Measurements from ENCODE around the gene RDH5.

RDH5 gene

DNA sequence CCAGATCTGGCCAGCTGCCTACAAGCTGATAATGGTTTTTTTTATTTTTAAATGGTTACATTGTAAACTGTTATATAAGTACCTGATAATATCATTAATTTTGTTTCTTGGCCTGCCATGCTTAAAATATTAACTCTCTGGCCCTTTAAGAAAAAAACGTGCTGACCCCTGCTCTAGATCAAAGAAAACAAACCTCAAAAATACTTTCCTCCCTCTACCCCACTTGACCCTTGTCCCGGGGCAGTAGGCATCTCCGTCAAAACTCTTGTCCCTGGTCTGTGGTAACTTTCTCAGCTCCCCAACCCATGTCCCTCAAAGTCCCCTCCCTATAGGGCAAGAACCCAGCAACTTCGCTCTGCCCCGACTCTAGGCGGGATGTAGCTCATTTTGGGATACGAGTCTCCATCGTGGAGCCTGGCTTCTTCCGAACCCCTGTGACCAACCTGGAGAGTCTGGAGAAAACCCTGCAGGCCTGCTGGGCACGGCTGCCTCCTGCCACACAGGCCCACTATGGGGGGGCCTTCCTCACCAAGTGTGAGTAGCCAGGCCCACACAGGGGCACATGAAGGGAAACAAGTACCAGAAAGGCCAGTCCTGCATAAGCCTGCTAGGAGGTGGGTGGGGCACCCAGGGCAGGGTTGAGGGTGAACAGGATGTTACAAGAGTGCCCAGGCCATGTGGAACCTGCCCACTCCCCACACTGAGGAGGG lies 3.5 kb downstream of the RDH5 start:
- DNase-seq (ENCODE audit: low read depth), result no peak
- no peak overlapping the region for H3K4me3 ChIP-seq (ENCODE audit: low read depth, low read length)
- TF ChIP-seq, protein P1, sequence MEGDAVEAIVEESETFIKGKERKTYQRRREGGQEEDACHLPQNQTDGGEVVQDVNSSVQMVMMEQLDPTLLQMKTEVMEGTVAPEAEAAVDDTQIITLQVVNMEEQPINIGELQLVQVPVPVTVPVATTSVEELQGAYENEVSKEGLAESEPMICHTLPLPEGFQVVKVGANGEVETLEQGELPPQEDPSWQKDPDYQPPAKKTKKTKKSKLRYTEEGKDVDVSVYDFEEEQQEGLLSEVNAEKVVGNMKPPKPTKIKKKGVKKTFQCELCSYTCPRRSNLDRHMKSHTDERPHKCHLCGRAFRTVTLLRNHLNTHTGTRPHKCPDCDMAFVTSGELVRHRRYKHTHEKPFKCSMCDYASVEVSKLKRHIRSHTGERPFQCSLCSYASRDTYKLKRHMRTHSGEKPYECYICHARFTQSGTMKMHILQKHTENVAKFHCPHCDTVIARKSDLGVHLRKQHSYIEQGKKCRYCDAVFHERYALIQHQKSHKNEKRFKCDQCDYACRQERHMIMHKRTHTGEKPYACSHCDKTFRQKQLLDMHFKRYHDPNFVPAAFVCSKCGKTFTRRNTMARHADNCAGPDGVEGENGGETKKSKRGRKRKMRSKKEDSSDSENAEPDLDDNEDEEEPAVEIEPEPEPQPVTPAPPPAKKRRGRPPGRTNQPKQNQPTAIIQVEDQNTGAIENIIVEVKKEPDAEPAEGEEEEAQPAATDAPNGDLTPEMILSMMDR (conservative IDR thresholded peaks at IDR 0.05; ENCODE audit: low read depth, low read length), result no peak

DNA sequence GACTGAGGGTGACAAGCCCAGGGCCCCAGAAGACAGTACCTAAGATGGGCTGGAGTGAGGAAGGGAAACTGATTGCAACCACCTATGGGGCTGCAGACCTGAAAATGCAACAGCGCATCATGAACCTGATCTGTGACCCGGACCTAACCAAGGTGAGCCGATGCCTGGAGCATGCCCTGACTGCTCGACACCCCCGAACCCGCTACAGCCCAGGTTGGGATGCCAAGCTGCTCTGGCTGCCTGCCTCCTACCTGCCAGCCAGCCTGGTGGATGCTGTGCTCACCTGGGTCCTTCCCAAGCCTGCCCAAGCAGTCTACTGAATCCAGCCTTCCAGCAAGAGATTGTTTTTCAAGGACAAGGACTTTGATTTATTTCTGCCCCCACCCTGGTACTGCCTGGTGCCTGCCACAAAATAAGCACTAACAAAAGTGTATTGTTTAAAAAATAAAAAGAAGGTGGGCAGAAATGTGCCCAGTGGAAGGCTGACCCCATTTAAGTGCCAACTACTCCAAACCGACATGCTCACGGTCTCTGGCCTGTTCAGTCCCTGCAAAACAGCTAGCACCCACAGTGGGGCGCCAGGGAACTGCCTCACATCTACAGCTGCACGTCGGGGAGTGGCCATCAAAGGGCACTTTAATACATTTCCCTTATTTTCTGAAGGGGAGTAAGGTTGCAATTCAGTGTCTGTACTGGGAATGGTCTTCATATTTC lies 4.2 kb downstream of the RDH5 start:
- TF ChIP-seq, protein P1 (conservative IDR thresholded peaks at IDR 0.05; ENCODE audit: low read depth, low read length), result peak; percentile 81
- peak; percentile 85 for DNase-seq (ENCODE audit: low read depth)
- no peak overlapping the region for H3K4me3 ChIP-seq (ENCODE audit: low read depth, low read length)

DNA sequence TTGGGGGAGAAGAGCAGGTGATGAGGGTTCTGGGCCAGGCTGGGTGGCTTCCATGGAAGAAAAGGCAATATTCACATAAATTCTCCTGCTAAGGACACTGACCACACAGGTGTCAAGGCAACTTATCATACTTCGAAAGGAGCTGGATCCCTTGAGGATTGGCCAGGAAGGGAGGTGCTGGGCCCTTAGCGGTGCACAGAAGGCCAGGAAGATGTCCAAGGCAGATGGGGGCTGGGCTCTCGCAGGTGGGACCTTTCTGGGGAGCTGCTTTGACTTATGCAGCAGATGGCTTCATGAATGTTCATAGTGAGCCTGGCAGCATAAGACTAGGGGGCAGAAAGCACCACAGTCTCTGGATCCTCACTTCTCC lies 4.7 kb downstream of the RDH5 start:
- no peak overlapping the region for H3K4me3 ChIP-seq (ENCODE audit: low read depth, low read length)

DNA sequence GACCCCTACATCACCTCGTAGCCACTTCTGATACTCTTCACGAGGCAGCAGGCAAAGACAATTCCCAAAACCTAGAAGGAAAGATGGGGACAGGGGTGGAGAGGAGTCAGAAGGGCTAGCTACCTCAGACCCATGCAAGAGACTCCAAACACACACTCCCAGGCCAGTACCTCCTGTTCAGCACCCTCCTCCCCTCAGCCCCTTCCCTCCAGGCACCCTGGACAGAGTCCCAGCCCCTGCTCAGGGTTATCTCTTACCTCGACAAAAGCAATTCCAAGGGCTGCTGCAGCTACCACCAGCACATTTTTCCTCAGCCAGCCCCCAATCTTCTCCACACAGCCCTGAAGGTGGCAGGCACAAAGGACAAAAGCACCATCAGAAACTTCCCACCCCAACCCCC lies 5.4 kb downstream of the RDH5 start:
- H3K4me3 ChIP-seq (ENCODE audit: low read depth, low read length), result peak overlapping the region; percentile 92
- no peak for DNase-seq (ENCODE audit: low read depth)
- TF ChIP-seq, protein P1 (conservative IDR thresholded peaks at IDR 0.05; ENCODE audit: low read depth, low read length), result no peak

More for the DNA sequence above, 4.7 kb downstream of the RDH5 start:
- no peak for DNase-seq (ENCODE audit: low read depth)
- TF ChIP-seq, protein P1 (conservative IDR thresholded peaks at IDR 0.05; ENCODE audit: low read depth, low read length), result no peak

DNA sequence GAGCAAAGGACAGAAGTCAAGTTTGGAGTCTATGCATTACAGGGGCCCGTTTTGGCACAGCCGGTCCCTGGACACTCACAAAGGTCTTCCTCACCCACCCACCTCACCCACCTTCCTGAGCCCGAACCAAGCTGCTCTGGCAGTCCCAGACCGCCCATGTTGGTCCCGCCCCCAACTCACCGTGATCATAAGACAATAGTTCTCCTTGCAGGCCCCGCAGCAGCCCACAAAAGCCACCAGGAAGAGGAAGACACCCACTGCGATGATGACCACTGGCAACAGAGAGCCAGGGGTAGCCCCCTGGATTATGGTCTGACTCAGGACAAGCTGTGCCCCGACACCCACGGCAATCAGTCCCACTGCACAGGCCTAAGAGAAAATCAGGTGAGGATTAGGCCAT lies 6.8 kb downstream of the RDH5 start:
- peak overlapping the region; percentile 92 for H3K4me3 ChIP-seq (ENCODE audit: low read depth, low read length)
- TF ChIP-seq, protein P1 (conservative IDR thresholded peaks at IDR 0.05; ENCODE audit: low read depth, low read length), result no peak
- DNase-seq (ENCODE audit: low read depth), result no peak

DNA sequence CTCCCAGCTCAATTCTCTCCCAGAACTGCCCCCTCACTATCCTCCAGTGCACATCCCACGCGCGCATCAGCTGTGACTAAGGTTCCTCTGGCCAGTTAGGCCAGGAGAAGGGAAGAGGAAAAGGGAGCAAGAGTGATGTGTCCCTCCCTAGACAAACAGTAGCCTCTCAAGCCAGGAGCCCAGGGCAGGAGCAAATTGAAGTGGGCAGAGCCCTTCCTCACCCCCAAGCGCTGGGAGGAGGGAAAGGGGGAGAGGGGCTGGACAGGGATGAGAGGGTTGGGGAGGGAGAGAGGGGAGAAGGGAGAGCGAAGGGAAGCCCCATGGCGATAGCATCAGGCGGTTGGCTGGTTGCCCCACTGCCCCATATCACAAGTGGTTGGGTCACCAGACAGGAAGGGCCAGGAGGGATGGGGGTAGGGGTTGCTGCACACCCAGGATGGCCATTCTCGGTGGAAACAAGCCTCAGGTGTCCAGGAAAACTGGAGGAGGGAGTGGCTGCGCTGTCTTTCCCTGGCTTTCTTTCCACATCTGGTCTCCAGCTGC lies 7.5 kb downstream of the RDH5 start:
- TF ChIP-seq, protein P1 (conservative IDR thresholded peaks at IDR 0.05; ENCODE audit: low read depth, low read length), result no peak
- DNase-seq (ENCODE audit: low read depth), result peak; percentile 65
- peak overlapping the region; percentile 92 for H3K4me3 ChIP-seq (ENCODE audit: low read depth, low read length)
